MM.1S (cell line): ENCODE measurements around the gene NT5C3A.
A peak's percentile ranks its signal among the peaks of the same experiment; 100 is the strongest.

Source experiments
- CTCF ChIP-seq: fragments of 300-600 bp; sonication (generic); IDR thresholded peaks from 2 replicates; pipeline ENCODE4 v1.5.1; 2016; ENCODE audit warnings: antibody characterized with exemption, low read length, mixed read lengths
- EZH2 ChIP-seq: fragments of 300-600 bp; sonication (generic); optimal IDR thresholded peaks from 2 replicates; pipeline ENCODE3; 2017; ENCODE audit warnings: low read depth, mild to moderate bottlenecking, antibody characterized with exemption, low read length, mixed read lengths
- EZH2phosphoT487 ChIP-seq: fragments of 300-600 bp; sonication (generic); IDR thresholded peaks from 2 replicates; pipeline ENCODE4 v1.6.1; 2018; ENCODE audit warnings: antibody characterized with exemption, low read length

GRCh38 chr7:33050535-33051318 is 11.8 kb downstream of the NT5C3A start:
- TF ChIP-seq CTCF (peak; percentile 58), EZH2 (no peak), EZH2phosphoT487 (no peak)
